Measurements from ENCODE around the gene CFAP221.
A peak's percentile ranks its signal among the peaks of the same experiment; 100 is the strongest.
"Not testable (repeated sequence)": the region's sequence is repeated elsewhere in the genome, so short reads cannot be mapped to it uniquely, and the experiment has no call there.

Gene CFAP221

DNA sequence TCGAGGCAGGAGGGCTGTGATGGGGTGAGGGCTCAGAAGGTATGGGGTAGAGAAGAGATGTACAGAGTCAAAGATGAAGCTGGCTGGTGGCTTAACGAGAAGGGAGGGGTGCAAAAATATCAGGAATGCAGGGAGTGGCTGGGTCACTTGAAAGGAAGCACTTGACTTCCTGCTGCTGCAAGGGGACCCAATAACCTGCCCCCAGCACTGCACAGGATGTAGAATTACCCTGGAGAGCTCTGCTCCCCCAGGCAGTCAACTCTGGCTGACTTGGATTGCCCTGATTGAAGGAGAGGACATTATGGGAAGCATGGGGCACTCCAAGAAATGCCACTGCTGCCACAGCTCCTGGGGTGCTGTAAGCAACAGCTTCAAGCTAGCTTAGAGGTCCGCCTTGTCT, 41.8 kb downstream of the CFAP221 start:
- no peak for DNase-seq (ENCODE audit: low spot score)

DNA sequence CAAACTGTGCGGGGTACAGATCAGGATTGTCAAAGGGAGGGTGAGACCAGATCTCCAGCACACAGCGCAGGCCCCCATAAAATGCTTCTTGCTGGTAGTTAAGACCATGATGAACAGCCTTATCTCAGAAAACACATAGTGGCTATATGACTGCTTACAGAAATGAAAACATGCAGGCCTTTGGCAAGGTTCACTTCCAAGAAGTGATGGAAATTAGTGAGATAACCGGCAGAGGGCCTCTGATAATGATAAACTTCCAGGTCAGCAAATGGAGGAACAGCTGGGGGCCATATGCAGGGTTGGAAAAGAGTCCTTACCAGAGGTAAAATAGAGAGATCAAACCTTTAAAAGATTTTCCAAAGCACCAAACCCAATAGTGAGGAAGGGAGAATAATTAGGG, 46.6 kb downstream of the CFAP221 start:
- no peak for DNase-seq (ENCODE audit: low spot score)

DNA sequence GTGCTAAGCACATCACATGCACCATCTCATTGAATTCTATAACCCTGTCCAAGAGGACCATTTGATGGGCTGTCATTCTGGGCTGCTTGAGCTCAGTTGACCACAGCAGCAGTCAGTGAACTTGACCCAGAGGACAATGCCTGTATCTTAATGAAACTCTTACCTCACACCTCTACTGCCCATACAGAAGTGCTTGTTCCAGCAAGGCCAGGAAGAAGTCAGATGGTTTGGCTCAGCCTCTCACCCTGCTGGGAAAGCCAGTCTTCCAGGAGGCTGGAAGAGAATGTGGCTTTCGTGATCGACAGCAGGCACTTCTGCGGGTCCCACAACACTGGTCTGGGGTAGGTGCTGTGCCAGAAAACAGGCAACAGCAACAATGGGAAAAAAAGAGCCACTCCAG, 47.3 kb downstream of the CFAP221 start:
- no peak for DNase-seq (ENCODE audit: low spot score)

DNA sequence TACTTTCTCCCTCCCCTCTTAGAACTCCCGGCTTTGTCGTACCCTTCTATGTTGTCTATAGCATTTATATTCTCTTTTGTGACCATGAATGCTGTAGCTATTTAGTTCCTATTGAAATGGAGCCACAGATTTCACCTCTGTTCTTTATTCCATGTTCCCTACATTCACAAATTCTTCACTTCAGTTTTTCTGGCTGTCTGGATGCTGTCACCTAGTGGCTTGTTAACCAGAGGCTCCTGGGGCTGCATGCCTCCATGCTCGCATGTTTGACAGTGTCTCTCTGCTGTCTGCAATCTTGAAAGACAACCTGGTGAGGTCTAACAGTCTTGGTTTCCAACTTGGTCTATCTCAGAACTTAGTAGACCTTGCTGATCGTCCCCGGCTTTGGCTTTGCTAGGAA, 48.2 kb downstream of the CFAP221 start:
- no peak for DNase-seq (ENCODE audit: low spot score)

DNA sequence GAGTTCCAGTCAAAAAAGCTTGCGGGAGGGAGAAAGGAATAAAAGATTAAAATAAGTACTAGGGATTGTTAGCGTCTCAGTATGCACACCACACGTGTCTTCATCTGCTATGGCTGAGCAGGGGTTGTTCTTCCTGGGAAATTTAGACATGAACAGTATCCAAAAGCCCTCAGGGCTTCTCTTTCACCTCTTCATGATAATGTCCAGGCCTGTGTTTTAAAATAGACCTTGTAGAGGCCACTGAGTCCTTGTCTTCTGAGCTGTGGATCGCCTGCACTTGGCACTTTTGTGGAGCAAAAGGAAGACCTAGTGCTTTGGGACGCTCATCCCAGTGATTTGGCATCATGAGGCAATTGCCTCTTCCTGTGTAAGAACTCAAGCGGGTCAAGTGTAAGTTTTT, 52.4 kb downstream of the CFAP221 start:
- no peak for DNase-seq (ENCODE audit: low spot score)

DNA sequence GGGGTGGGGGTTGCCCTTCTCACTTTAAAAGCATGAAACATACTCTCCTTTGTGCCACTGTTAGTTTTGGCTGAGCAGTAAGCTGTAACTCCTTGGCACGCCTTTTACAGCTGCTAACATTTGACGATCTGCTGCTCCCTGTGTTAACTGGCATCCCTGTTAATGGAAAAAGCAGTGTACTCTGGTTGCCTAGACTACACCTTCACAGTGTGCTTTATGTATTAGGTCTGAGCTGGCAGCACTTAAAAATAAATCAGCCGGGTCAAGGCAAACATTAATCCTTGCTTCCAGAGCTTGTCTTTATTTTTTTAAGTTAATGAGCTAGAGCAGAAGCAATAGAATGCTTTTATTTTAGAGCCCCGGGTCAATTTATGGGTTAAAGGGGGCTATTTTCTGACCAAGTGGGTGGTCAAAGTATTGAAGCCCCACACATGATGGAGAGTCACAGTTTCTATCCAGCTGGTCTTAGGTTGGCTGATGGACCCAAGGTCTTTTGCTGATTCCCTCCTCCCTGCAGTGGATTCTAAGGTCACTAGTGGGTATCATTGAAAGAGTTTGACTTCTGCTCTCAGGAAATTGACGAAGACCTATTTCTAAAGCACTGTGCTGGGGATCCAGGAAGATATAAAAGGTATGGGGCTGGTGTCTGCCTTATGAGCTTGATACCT, 54.5 kb downstream of the CFAP221 start:
- DNase-seq (ENCODE audit: low spot score): no peak

DNA sequence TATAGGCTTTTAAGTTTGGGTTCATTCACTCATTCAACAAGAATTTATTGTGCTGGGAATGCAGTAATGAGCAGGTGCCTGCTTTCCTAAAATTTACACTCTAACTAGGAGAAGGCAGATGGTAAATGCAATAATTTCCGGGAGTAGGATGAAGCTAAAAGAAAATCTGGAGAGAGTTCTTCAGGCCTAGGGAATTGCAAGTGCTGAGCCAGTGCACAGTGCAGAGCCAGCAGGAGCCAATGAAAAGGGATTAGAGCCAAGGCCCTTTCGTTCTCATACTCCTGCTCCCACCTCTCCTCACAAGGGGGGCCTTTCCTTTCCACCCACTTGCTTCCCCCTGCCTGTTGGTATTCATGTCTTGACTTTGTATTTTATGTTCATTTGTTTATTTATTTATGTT, 55.1 kb downstream of the CFAP221 start:
- no peak for DNase-seq (ENCODE audit: low spot score)

DNA sequence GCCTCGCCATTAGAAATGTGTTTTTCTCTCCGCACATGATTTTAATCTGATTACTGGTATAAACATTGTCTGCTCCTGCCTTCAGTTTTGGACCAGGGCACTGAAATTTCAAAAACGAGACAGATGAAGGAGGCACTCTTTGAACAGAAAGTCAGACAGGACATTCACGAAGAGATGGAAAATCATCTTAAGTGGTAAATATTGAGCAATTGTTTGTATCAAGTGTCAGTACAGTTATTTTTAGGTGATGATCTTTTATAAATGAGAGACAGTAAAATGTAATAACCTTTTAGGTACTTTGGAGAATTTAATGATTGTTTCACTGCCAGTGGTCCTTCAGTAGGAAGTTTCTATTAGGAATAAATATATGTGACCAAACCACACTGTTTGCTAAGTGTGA, 60.8 kb downstream of the CFAP221 start:
- no peak for DNase-seq (ENCODE audit: low spot score)

DNA sequence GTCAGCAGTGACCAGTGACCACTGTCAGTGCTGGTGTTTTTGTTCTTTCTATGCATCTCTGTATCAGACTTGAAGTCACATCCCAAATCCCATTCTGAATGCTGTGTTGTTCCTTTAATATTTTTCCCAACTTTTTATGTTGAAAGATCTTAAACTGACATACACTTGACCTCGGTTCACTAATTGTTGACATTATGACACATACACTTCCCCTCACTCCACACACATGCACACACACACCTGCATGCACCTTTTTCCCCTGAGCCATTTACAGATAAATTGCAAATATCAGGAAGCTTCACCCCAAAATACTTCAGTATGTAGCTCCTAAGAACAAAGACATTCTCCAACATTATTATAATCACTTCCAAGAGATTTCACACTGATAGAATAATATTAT, 62.4 kb downstream of the CFAP221 start:
- no peak for DNase-seq (ENCODE audit: low spot score)

DNA sequence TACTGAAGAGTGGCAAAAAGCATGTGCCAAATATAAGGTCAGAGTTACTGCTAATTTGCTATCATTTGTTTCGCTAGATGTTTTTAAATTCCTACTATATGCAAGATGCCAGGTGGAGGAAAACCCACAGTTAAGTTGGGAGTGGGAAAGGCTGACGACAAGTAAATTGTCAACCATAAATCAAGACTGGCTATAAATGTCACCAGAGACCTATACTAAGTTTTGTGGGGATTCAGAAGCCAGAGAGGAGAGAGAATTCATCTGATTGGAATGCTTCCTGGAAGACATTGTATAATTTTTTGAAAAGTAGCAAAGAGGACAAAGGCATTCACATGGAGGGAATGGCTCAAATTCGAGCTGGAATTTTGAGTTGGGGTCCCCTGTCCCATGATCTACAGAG, 64.3 kb downstream of the CFAP221 start:
- DNase-seq (ENCODE audit: low spot score): no peak

DNA sequence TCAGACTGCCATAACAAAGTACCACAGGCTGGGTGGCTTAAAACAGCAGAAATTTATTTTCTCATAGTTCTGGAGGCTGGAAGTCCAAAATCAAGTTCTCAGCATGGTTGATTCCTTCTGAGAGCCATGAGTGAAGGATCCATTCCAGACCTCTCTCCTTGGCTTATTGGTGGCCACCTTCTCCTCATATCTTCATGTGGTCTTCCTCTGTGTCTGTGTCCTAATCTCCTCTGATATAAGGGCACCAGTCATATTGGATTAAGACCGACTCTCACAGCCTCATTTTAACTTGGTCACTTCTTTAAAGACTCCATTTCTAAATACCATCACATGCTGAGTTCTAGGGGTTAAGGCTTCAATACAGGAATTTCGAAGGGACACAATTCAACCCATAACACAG, 65.1 kb downstream of the CFAP221 start:
- DNase-seq (ENCODE audit: low spot score): no peak

DNA sequence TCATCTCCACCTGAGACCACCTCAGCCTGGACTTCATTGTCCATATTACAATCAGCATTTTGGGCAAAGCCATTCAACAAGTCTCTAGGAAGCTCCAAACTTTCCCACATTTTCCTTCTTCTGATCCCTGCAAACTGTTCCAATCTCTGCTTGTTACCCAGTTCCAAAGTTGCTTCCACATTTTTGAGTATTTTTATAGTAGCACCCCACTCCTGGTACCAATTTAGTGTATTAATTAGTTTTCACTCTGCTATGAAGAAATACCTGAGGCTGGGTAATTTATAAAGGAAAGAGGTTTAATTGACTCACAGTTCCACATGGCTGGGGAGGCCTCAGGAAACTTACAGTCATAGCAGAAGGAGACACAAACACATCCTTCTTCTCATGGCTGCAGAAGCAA, 69.9 kb downstream of the CFAP221 start:
- DNase-seq (ENCODE audit: low spot score): not testable (repeated sequence)

DNA sequence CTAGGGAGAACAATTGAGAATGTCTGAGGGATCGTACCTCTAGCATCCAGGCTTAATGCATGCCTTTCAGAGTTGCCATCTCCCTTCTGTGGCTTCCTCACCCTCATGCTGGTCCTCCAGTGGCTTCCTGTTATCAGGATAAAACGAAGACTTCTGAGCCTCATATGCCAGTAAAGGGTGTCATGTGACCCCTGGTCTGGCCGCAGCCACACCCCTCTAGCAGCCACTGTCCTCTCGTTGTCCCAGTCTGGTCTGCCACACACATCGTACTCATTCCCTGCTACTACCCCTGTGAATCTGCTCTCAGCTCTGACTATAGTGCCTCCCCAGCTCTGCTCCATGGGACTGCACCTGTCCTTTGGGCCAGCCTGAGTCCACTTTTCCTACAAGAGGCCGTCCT, 72.2 kb downstream of the CFAP221 start:
- no peak for DNase-seq (ENCODE audit: low spot score)

DNA sequence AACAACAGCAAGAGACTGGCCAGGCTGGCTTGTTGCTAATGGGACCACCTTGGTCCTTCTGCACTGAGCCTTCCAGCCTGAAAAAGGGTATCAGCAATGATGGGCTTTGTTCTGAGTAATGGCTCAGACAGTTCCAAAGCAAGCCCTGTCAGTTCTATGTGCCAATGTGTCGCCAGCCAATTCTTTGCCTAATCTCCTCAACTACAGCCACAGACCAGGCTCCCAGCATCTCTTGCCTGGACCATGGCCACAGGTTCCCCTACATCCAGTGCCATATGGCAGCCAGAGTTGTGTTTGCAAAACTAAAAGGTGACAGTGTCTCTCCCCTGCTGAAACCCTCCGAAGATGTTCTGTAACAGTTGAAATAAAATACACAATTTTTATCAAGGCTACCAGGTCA, 73.2 kb downstream of the CFAP221 start:
- no peak for DNase-seq (ENCODE audit: low spot score)

DNA sequence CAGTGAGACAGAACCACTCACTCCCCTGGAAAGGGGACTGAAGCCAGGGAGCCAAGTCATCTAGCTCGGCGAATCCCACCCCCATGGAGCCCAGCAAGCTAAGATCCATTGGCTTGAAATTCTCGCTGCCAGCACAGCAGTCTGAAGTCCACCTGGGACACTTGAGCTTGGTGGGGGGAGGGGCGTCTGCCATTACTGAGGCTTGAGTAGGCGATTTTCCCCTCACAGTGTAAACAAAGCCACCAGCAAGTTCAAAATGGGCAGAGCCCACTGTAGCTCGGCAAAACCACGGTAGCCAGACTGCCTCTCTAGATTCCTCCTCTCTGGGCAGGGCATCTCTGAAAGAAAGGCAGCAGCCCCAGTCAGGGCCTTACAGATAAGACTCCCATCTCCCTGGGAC, 74.5 kb downstream of the CFAP221 start:
- not testable (repeated sequence) for DNase-seq (ENCODE audit: low spot score)

DNA sequence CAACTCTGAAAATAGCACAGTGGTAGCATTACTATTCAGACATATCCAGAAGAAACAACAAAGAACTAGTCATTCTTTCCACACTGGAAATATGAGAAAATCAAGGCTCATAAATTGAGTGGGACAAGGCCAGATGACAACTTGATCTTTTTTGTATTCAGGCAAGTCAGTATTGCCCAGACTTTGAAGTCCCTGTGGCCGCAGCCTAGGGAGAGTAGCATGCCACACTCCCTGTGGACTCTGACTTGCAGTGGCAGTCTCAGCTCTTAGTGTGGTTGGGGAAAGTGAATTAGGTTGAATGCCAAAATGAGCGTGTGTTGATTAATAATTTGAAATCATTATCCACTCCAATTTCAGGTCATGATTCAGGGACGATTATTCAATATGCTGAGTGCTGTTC, 81.0 kb downstream of the CFAP221 start:
- DNase-seq (ENCODE audit: low spot score): no peak

DNA sequence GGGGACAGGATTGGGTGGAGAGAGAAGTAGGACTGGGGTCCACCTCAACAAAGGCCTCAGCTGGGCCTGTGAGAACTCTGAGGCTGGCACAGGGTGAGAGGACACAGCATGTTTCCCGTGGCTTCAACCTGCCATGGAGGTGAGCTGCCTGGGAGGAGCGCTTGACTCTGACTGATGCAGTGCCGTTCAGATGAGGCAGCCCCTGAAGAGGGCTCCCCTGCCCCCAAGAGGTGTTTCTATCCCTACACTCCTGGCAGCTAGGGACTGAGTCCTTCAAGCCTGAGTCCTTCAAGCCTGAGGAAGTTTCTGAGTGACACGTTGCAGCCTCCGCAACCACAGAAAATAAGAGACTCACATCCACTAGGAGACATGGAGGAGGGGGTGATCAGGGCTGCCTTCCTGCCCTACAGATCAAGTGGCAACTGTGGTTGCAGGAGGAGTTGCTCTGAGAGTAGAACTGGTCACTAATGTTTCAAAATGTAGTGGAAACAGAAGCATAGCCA, 85.1 kb downstream of the CFAP221 start:
- no peak for DNase-seq (ENCODE audit: low spot score)

DNA sequence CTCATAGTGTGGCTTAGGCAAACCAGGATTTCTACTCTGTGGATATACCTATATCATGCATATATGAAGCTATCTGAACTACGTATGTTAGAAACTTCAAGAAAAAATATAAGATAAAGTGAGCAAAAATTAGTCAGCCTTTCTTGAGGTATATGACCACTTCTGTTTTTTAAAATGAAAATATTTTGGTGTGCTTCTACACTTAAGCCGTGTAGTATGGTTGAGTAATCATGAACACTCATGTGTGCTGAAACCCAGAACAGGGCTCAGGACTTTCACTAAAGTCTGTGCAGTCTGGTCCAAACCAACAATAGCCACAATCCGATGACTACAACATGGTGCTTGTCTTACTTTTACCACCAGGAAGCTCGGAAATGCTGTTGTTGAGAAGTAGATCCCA, 85.9 kb downstream of the CFAP221 start:
- DNase-seq (ENCODE audit: low spot score): no peak

DNA sequence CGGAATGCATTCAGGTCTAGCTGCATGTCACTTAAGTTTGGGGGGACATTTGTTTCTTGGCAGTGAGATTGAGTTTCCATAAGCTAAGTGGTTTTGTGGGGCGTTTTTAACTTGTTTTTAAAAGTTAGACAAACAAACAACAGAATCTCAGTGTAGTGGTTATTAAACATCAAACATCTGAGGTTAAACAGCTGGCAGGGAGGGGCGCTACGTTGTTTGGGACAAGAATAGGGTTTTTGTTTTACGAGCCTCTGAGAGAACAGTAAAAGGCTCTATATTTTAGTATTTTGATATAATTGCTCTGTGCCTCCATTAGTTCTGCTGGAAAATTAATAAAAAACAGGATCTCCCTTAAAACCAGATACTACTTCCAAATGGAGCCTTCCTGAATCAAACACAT, 93.1 kb downstream of the CFAP221 start:
- no peak for DNase-seq (ENCODE audit: low spot score)

DNA sequence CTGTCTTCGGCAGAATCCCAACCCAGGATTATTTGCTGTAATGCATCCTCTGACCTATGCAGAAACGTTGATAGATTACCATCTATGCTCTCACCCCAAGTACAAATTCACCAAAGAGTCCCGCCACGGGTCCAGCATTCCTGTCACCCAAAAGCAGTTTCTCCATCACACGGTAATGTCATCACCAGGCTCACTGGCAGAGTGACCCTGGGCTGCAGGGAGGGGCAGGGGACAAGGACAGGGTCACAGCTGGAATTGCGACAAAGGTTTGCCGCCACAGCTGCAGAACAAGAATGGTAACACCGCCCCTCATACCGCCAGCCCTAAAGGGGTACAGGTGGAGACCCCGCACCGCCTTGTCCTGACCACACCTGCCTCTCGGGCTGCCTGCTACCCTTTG, 94.0 kb downstream of the CFAP221 start:
- DNase-seq (ENCODE audit: low spot score): no peak

DNA sequence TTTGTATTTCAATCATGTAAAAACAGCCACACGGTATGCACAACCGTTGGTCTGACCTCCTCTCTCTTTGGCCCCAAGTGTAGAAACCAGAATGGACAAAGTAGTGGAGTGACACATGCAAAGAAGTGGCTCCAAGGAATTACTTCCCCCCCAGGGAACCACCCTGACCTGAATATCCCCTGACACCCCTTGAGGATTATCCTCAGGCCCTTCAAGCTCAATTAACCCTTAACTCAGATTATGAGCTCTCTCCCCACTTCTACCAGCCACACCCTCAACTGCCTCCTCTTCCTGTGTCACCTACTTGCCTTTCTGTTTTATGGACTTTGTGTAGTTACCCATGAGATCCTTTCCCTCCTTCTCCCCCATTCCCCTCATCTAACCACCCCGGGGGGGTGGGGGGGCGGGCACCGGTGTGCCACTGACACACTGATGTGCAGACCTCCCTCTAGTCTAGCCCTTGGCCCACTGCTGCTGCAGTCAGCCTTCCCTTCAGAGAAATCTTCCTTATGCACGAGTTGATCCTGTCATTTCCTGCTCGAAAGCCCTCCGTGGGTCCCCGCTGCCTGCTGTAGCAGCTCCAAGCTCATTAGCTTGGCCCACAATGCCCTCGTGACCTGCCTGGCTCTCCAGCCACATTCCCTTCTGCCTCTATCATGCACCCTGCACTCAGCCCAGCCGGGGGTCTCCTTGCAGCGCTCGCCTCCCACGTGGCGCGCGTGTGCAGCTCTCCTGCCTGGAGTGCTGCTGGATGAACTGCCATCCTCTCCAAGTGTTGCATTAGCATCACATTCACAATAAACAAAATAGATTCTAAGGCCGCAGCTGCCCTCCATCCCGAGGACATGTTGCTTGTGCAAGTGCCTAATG, 94.7 kb downstream of the CFAP221 start:
- no peak for DNase-seq (ENCODE audit: low spot score)

DNA sequence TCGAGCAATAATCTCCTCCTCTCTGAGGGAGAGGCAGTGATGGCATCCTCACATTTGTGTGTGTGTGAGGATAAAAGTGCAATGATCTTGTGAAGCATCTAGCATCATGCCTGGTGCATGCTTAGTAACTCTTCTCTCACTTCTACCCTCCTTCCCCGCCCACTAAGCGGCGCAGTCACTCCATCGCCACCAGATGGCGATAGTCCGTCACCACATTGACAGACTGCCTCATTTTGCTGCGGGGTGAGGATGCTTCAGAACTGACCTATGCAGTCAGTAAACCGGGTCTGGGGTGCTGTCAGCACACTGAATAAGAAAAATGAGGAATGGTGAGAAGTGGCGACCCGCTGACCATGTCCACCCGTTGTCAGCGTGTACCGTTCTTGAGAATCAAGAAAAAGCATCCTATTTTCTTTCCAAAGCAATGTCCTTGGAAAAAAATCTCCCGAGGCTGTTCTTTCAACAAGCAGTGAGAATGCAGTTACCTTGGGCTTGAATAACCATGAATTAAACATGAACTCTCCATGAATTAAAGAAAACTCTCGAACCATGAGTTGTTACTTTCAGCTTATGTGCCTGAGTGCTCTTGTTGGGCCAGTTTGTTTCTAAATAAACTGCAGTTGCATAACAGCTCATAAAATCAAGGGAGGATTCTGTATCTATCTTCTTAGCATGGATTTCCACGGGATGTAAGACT, 97.5 kb downstream of the CFAP221 start:
- peak; percentile 91 for DNase-seq (ENCODE audit: low spot score)

DNA sequence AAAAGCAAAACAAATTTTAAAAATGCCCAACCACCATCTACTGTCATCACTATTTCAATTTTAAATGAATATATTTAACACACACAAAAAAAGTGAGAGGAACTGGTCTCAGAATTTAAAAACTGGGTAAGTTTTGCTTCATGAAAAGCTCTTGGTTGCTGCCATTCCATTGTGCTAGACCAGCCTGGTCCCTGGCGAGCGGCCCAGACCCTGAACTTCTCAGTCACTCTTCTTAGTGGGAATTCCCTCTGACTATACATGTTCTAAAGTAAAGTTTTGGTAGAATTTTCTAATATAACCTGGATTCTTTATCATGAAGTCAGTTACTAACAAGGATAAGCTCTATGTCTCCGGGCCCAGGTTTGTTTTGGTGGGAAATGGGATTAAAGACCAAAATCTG, 99.9 kb downstream of the CFAP221 start:
- no peak for DNase-seq (ENCODE audit: low spot score)

Data from AG20443 (cell line).